Cardiac fibroblast (primary cell): ENCODE measurements around the gene SUMO3.

Source experiments
- DNase-seq, 2 donors: peaks; one replicate each; pipeline versions ENCODE4 v3.0.0 to v3.0.0-alpha.2; 2010; ENCODE audit warnings: low read depth in 2 of 2
- H3K4me3 ChIP-seq, 2 donors: replicated peaks in 1 of 2; 1 replicate in 1 of 2; 2 replicates in 1 of 2; pipeline ENCODE4 v1.5.1; 2011; ENCODE audit warnings: low read depth in 2 of 2, low read length in 2 of 2, mild to moderate bottlenecking in 2 of 2, moderate library complexity in 1 of 2
- TF ChIP-seq, protein P1 (sequence below): IDR thresholded peaks from one replicate; pipeline ENCODE4 v1.5.1; 2011; ENCODE audit warnings: low read depth, mild to moderate bottlenecking, low read length, inconsistent platforms

Gene SUMO3

DNA sequence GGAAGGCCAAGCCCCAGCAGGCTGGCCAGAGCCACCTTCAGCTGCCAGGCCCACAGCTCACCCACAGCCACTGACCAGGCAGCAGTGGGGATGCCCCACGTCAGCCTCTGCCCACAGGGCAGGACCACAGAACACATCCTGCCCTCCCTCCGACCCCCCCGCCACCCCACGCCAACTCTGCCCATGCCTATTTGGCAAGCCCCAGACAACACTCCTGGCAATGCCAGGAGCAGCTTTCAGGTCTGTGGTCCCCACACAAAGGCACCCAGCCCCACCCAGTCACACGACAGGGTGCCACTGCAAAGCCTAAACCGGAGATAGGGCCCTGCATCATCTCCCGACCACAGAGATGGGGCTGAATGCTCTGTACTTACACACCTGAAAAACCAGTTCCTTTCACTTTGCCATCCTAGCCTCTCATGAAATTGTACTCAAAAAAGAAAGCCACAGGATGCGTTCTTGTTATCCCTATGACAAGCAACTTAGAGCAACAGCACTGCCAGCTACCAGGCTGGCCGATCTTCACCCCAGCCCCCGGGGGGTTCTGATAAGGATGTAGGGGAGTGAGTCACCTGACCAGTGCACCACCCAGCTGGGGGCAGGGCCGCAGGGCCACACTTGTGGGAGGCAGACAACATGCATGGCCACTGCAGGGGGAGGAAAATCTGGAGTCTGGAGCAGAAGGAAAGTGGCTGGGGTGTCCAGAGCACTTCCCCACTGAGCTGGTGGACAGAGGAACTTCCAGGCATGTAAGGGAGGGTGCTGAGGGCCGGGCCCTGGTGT lies 52.4 kb downstream of the SUMO3 start:
- peak; percentile 13 to 42 for DNase-seq
- TF ChIP-seq, protein P1, sequence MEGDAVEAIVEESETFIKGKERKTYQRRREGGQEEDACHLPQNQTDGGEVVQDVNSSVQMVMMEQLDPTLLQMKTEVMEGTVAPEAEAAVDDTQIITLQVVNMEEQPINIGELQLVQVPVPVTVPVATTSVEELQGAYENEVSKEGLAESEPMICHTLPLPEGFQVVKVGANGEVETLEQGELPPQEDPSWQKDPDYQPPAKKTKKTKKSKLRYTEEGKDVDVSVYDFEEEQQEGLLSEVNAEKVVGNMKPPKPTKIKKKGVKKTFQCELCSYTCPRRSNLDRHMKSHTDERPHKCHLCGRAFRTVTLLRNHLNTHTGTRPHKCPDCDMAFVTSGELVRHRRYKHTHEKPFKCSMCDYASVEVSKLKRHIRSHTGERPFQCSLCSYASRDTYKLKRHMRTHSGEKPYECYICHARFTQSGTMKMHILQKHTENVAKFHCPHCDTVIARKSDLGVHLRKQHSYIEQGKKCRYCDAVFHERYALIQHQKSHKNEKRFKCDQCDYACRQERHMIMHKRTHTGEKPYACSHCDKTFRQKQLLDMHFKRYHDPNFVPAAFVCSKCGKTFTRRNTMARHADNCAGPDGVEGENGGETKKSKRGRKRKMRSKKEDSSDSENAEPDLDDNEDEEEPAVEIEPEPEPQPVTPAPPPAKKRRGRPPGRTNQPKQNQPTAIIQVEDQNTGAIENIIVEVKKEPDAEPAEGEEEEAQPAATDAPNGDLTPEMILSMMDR = no peak

DNA sequence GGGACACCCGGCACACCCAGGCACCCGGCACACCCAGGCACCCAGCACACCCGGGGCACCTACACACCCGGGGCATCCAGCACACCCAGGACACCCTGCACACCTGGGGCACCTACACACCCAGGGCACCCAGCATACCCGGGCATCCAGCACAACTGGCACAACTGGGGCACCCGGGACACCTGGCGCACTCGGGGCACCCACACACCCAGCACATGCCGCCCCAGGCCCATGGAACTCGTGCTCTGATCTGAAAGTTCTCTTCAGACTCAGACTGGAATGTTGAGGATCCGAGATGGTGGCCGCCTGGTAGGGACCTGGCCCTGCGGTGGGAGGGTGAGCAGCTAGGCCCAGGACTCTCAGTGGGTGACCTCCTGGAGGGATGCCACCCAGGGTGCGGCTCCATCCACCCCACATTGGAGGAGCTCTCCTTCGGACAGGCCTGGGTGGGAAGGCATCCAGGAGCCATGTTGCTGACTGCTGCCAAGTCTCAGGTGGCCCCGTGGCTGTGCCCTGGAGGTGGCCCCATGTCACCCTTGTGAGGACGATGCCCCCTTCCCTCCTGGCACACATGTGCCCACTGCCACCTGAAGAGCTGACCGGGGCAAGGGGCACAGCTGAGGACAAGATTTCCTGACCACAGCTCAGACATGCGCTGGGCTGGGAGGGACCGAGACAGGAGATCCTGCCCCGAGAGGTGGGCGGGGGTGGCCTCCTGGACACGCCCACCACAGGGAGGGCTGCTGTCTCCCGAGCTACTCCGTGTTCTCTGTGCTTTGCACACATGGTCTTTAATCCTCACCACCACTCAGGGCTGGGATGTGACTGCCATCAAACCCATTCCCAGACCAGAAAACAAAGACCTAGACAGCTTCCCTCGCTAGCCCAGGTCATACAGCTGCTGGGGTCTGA lies 53.3 kb downstream of the SUMO3 start:
- DNase-seq = no peak
- TF ChIP-seq, protein P1 = no peak
- no peak overlapping the region for H3K4me3 ChIP-seq

More for the DNA sequence above, 52.4 kb downstream of the SUMO3 start:
- no peak overlapping the region for H3K4me3 ChIP-seq

DNA sequence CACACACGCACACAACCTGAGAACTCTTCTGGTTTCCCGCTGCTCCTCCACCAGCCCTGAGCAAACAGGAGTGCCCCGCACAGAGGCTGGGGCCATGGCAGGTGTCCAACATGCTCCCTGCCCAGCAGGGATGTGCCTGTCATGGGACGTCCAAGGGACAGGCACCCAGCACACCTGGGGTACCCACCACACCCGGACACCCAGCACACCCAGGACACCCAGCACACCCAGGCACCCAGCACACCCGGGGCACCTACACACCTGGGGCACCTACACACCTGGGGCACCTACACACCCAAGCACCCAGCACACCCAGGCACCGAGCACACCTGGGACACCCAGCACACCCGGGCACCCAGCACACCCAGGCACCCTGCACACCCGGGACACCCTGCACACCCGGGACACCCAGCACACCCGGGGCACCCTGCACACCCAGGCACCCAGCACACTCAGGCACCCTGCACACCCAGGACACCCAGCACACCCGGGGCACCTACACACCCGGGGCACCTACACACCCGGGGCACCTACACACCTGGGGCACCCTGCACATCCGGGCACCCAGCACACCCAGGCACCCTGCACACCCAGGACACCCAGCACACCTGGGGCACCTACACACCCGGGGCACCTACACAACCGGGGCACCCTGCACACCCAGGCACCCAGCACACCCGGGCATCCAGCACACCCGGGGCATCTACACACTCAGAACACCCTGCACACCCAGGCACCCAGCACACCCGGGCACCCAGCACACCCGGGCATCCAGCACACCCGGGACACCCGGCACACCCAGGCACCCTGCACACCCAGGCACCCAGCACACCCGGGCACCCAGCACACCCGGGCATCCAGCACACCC lies 54.2 kb downstream of the SUMO3 start:
- TF ChIP-seq, protein P1 = no peak
- no peak for DNase-seq
- no peak overlapping the region for H3K4me3 ChIP-seq

DNA sequence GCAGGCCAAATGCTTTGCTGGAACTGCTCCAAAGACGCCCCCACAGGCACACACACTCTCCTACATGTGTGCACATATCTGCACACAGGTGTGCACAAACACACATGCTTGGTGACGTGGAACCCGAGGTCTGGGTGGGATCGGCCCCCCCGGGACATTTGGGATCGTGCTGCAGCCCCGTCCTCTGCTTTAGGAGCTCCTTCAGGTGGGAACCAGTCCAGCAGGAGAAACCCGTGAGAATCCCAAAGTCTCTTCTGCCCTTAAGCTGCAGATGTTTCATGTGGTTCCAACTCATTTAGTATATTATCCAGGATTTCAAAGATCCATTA lies 54.8 kb downstream of the SUMO3 start:
- DNase-seq = no peak
- no peak overlapping the region for H3K4me3 ChIP-seq
- TF ChIP-seq, protein P1 = no peak

DNA sequence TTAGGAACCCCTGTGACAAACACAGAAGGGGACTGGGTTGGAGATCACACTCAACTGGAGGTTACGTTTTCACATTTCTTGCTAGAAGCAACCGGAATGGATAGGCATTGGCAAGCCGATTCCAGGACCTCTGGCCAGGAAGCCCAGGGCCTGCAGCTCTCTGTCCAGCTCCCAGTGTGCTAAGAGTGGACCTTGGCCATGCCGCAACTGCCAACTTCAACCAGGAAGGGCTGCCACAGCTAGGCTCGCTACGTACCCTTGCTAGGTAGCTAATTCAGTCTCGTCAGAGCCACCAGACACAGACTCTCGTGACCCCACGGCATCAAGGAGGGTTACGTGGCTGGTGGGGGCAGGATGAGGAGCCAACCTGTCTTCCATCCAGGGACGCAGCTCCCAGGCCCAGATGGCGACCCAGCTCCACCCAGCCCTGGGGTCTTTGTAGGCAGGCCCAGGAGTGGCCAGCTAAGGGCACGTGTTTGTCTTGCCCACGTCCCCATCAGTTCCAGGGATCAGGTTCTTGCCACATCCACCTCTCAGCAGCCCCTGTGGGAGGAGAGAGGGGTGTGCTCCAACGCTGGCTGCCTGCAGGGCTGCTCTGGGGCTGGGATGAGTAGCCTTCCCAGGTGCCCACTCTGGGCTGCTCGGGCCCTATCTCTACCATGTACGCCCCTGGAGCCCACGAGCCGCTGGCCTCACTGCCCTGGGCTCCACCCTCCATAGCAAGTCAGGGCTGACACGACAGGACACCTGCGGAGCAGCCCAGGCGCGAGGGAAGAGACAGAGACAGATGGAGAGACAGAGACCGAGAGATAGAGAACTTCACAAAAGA lies 55.4 kb downstream of the SUMO3 start:
- TF ChIP-seq, protein P1 = no peak
- H3K4me3 ChIP-seq = no peak overlapping the region
- no peak for DNase-seq

DNA sequence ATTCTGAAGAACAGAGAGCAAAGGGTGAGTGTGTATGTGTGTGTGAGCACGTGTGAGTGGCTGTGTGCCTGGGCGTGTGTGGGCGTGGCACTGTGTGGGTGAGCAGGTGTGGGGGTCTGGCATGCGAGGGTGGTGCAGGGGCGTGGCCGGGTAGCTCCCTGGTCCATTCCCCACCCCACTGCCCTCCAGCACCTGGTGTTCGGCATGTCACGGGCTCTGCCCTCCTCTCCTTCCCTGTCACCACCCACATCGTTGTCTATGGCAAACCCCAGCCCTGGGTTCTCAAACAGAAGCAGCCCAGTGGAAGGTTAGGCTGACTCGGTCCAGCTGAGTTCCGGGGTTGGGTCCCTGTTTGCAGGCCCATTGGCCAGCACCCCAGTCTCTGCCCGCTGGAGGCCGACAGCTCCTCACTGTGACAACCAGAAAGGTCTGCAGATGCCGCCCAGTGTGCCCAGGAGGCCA lies 56.1 kb downstream of the SUMO3 start:
- TF ChIP-seq, protein P1 = no peak
- DNase-seq = no peak

More for the DNA sequence above, 56.1 kb downstream of the SUMO3 start:
- no peak overlapping the region for H3K4me3 ChIP-seq
